CD4-positive, alpha-beta T cell treated with Interferon gamma for 1 hour (primary cell): ENCODE measurements around the gene CYLC2.

Source experiments
- DNase-seq: peaks from one replicate; pipeline ENCODE4 v3.0.0-alpha.2; 2020

CYLC2 gene, protein sequence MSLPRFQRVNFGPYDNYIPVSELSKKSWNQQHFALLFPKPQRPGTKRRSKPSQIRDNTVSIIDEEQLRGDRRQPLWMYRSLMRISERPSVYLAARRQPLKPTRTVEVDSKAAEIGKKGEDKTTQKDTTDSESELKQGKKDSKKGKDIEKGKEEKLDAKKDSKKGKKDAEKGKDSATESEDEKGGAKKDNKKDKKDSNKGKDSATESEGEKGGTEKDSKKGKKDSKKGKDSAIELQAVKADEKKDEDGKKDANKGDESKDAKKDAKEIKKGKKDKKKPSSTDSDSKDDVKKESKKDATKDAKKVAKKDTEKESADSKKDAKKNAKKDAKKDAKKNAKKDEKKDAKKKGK

GRCh38 chr9:102995033-102995432 is at the start of gene CYLC2:
TSS of gene CYLC2 (plus strand) at chr9:102995333. CDS start at chr9:102995381, 48 bp downstream.
- no peak for DNase-seq

GRCh38 chr9:102950346-102950745 is 44.8 kb upstream of the CYLC2 start:
- DNase-seq: no peak

DNA sequence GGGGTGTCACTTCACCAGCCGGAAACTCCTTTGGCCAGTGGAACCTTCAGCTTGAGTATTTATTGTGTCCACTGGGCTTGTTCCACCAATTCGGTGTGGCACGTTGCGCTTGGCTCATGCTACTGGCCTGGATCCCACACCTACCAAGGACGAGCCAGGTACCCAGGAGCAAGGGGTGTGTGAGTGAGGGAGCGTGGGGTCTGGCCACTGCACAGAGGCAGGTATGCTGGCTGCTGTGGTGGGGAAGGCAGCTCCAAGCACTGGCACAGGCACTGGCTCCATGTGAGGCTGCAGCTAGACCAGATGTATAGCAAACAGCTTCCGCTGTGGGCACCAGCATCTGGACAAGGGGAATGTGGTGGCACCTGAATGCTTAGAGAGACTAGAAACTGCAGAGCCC is 28.1 kb upstream of the CYLC2 start:
- DNase-seq: no peak

DNA sequence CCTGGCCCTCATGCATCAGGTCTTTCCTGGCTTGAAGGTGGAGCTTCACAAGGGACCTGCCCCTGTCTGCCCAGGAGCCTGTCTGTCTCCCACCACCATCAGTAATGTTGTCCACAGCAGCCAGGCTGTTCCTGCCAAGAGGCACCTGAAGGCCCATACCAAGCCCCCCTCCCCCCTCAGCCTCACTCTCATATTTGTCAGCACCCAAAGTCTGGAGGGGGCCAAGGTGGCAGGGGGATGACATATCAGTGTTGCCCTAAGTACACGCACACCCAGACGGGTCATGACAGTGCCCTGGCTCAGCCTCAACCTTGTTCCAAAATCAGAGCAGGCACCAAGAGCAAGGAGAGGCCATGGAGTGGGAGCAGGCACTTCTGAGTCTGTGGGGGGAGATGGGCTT is 27.2 kb upstream of the CYLC2 start:
- no peak for DNase-seq

DNA sequence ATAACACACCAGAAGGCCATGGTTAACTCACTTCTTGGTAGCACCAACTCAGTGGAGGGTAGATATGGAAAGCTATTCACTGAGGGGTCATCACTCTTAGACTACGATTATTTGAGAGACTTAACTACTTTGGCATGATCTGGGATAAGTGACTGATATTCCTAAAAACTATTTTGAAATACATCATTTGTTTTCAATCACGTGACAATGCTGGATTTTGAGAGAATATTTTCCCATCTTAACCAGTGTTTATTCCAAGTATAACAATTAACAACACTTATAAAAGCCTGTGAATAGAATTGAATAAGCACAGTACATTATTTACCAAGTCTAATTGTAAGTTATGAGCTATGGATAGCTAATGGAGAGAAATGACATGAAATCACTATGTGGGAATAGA is 22.4 kb upstream of the CYLC2 start:
- no peak for DNase-seq

DNA sequence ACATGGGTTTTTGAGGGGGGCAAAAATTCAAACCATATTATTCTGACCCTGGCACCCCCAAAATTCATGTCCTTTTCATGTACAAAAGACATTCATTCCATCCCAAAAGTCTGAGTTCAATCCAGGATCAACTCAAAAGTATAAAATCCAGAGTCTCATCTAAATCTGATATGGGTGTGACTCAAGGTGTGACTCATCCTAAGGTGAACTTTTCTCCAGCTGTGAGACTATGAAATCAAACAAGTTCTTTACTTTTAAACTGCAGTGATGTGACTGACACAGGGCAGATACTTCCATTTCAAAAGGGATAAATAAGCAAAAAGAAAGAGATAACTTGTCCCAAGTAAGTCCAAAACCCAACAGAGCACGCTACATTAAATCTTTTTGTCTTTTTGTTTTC is 20.6 kb upstream of the CYLC2 start:
- DNase-seq: no peak

- DNase-seq: no peak
Measured at GRCh38 chr9:102975251-102975650, 19.9 kb upstream of the CYLC2 start.

DNA sequence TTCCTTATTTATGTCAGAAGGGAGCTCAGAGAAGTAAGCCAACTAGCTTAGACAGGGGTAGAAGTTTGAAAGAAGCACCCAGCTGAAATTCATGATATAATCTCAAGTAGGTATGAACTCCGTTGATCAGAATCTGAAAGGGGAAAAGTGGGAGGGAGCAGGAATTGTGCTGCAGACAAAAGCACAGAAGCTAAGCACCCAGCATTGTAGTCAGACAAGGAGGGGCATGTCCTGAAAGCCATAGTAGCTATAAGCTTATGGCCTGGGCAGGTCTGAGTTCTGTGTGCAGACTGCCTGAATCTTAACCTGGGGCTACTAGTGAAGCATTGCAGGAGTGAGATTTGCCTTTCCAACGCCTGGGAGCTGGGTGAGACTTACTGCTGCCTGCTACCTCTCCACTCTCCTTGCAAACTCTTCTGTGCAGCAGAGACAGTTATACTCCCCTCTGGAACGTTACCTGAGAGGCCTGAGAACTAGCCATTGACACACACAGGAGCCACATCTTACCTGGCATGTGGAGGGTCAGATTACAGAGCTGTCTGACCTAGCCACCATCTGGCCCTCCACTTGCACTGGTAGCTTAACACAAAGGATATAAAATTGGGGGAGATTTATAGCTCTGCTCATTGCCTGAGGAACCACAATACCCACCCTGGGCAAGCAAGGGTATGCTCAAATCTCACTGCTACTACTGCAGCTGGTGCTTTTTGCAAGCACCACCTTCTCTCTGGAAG is 9.8 kb upstream of the CYLC2 start:
- no peak for DNase-seq

GRCh38 chr9:102986425-102986824 is 8.7 kb upstream of the CYLC2 start:
- DNase-seq: no peak

- no peak for DNase-seq
Measured at GRCh38 chr9:103003689-103004088, 8.6 kb downstream of the CYLC2 start.

- DNase-seq: no peak
Measured at GRCh38 chr9:103014242-103014641, 19.1 kb downstream of the CYLC2 start.

GRCh38 chr9:103025796-103026195 is 30.7 kb downstream of the CYLC2 start:
- no peak for DNase-seq

- no peak for DNase-seq
Measured at GRCh38 chr9:103037508-103038477, 42.7 kb downstream of the CYLC2 start.

DNA sequence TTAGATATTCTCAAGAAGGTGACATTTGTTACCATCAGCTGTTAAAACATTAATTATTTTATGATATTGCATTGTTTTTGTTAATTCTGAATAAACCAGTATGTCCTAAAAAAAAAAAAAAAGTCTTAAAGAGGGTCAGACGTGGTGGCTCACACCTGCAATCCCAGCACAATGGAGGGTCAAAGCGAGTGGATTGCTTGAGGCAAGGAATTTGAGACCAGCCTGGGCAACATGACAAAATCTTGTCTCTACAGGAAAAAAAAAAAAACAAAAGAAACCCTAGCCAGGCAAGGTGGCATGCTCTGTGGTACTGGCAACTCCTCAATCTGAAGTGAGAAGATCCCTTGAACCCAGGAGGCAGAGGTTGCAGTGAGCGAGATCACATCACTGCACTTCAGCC is 46.8 kb downstream of the CYLC2 start:
- no peak for DNase-seq
